ENCODE measurements around the gene DGKI.
A peak's percentile ranks its signal among the peaks of the same experiment; 100 is the strongest.
"Not testable (repeated sequence)": the region's sequence is repeated elsewhere in the genome, so short reads cannot be mapped to it uniquely, and the experiment has no call there.

The DGKI gene

DNA sequence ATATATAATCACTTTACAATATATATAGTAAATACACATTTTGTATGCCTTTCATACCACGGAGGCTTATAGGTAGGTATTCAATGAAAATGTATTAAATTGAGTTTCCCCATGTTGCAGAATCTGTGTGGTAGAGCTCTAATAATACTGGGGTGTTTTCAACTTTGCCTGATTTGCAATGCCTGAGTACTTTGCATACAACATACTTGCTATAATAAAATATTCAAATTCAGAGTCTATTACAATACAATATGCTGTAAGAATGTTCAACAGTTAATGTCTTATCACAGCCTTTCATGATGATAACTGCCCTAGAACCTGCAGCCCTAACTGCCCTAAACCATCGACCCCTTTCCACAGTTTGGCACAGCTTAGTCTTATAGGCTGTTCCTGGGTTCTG lies 114.6 kb downstream of the DGKI start:
- DNase-seq = no peak

DNA sequence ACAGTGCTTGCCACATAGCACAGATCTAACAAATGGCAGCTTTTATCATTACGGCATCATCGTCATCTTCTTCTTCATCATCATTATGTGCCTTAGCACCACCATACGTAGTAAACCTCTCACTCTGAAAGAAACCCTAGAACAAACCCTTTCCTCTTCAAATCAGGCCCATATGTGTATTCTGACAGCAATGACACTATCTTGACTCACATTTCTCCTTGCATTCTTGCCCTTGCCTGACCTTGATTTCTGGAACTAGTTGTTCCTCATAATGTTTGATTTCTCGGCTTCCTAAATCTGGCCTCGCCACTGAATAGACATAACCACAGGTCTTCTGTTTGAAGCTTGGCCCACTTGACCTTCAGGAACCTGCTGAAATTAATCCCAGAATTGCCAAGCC lies 115.3 kb downstream of the DGKI start:
- DNase-seq = no peak

DNA sequence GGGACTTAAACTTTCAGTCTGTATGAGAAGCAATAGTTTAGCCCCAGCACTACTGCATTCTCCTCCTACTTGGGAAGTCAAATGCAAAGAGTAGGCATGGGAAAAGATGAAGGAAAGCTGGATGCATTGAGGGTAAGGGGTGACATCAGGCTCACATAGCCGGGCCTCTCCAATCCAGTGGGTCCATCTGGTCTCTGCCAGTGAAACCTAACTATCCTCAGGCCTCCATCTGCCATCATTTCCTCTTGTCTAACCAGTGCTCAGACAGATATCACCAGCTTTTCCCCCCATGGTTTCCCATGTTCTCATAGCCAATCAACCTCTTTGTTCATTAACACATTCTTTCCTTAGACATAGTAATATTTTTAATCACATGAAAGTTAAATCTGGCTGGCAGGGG lies 118.3 kb downstream of the DGKI start:
- no peak for DNase-seq

DNA sequence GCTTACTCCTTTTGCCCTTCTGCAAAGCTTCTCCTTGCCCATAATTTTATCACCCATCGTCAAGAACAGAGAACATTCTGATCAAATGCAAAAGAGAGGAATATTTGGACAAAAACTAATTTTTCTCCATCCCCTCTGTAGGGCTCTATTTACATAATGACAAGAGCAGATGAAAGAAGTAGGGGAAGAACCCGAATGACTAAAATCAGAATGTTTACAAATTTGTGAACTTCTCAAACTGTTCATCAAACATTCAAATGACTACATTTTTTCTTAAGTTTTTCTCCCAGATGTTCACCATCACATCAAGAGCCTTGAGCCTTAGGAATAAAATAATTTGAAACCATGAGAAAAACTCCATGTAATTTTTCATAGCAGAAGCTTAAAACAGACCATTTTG lies 119.4 kb downstream of the DGKI start:
- no peak for DNase-seq

DNA sequence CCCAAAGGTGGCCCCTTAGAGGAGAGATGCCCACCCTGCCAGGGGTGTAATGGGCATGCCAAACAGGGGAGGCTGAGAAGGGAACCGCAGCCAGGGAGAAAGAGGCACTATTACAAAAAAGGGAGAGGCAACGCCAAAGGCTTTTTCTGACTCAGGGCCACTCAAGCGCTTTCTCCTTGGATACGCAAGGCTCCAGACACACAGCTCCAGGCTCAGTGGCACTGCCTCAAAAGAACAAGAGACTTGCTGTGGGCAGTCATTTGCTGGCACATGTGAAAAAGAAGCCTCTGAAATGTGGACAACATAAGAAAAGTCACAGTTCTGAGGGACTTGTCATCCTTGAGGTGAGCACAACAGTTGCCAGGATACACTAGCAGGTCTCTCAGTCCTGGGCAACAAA lies 128.4 kb downstream of the DGKI start:
- DNase-seq = no peak

DNA sequence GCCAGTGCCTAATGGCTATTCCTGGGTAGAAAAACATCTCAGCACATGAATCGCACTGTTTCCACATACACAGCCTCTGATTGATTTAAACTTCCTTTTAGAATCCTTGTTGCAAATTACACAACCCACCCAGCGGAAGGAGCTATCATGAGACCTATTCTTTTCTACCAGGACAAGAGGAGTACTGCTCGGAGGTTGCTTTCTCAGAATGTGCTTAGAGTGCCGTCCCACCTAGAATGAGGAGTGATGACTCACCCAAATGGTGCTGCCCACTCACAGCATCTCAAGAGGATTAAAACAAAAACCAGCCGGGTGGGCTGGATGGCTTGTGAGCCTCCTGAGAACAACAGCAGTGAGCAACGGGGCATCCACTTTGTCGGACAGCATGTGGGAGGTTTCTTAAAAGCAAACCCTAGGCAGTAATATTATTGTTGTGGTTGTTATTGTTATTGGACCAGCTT lies 128.9 kb downstream of the DGKI start:
- no peak for DNase-seq

DNA sequence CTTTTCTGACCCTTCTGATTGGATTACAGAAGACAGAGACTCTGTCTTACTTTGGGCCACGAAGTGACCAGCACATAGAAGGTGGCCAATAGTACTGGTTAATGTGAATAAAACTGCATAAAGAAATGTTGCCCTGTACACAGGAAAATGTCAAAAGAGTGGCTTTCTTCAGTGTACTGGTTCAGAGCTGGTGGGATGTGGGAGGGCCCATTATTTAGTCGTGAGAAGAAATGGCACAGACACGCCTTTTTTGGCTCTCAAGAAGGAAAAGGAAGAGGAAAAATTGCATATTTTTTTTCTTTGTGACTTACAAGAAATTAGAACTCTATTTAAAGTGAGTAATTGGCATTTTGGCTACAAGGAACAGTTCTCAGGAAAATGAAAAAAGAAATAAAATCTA lies 129.7 kb downstream of the DGKI start:
- DNase-seq = no peak

DNA sequence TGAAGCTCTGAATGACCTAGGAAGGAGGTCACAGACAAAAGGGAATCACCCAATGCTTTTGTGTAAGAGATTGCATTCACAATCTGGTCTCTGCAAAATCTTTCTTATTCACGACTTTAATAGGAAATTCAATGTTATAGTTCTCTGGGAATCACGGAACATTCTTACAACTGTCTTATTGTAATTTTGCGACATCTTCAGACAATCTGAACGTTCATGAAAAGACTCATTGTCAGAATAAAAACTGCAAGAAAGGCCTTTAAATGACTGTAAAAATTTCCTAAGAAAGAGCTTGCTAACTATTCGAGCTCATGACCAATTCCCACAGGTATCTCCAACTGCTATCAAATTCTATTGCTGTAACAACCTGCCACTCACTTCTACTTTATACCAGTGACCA lies 130.7 kb downstream of the DGKI start:
- DNase-seq = no peak

DNA sequence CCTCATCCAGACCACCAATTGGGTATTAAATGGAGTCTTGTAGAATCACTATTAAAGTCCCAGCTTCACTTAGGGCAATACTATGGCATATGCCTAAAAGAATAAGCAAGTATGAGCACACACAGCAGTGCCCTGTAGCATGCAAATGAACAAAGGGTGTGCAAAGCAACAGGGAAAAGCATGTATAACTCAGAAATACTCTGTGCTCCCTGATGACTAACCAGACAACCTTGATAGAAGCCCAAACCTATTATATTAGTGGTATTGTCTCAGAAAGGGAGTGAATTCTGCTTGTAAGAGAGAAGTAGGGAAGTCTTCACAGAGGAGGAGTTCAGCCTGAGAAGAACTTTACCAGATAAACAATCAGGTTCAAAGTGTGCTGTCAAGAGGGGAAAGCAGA lies 131.2 kb downstream of the DGKI start:
- no peak for DNase-seq

DNA sequence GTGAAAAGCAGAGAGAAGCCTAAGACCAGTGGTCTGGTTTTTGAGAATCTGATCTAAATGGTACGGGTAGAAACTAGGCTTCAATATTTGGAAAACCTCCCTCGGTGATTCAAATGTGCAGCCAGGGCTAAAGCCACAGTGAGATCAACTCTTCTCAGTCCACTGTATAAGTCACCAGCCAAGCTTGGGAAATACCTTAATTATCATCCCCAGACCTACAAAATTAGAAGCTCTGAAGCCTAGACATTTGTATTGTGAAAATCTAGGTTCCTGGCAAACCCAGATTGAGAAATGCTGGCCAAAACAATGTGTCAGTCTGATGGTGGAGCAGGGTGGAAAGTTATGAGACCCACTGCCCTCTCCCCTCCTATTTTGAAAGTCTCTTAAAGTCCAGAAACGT lies 131.7 kb downstream of the DGKI start:
- DNase-seq = no peak

DNA sequence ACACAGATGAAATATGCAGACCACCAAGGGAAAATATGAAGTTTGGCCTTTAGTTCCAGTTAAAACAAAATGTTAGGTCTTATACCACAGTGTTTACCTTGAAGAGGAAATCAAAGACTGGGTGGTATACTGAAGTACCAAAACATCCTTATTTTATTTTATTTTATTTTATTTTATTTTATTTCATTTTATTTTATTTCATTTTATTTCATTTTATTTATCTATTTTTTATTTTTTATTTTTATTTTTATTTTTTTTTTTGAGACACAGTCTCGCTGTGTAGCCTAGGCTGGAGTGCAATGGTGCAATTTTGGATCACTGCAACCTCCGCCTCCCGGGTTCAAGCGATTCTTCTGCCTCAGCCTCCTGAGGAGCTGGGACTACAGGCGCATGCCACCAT lies 140.4 kb downstream of the DGKI start:
- not testable (repeated sequence) for DNase-seq

DNA sequence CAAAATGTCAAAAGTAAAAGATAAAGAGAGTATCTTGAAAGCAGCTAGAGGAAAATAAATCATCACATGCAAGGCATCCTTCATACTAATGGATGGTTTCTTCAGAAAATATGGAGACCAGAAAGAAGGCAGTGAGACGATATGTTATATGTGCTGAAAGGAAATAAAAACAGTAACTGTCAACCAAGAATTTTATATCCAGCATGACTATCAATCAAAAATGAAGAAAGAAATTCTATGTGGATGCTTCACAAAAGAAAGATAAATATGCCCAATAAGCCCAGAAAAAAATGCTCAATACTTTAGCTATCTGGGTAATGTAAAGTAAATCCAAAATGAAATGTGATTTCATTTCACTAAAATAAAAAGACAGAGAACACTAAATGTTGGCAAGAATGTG lies 142.1 kb downstream of the DGKI start:
- DNase-seq = no peak

DNA sequence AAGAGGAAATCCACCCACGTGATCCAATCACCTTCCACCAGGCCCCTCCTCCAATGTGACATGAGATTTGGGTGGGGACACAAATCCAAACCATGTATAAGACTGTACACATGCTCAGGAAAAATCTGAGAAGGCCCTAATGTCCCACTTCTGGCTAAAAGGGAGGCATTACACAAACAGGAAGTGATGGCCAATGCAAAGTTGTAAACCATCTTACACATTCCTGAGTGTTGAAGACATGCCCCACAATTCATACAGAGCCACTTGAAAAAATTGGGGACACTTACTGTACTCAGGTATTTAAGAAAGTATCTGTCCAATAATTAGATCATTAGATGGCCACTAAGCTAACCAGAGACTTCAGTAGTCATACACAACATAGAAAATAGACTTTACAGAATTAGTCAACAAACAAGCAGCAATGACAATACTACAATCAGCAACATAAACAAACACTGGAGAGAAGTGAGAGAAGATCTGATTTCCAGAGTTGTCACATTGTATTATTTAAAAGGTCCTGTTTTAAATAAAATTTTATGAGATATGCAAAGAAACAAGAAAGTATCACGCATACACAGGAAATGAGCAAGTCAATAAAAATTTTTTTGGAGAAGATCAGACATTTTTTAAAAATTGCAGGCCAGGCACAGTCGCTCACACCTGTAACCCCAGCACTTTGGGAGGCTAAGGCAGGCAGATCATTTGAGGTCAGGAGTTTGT lies 143.3 kb downstream of the DGKI start:
- no peak for DNase-seq

DNA sequence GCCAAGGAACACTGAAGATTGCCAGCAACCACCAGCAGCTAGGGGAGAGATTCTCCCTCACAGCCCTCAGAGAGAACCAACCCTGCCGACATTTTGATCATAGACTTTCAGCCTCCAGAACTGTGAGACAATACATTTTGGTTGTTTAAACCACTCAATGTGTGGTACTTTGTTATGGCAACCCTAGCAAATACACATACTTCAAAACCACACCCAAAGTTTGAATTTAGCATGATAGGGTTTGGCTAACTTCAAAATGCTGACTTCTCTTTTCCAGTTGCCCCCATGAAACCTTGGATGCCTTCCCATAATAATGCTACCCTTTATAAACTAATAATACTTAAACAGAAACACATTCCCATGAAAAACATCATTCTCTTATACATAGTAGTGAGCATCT lies 149.8 kb downstream of the DGKI start:
- DNase-seq = no peak

DNA sequence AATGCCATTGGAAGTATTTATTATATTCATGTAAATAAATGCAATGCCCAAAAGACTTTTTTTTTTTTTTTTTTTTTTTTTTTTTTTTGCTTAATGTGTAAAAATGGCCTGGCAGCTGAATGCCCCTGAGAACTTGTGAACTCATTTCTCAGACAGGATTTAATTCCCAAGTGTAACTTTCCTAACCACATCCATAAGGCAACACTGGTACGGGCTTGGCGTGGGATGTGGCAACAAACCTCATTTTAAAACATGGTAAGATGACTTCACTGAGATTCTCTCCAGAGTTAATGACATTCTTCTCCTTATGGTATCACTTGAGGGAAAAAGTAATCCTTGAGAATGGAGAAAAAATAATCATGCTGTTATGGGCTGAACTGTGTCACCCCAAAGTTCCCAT lies 150.4 kb downstream of the DGKI start:
- no peak for DNase-seq

DNA sequence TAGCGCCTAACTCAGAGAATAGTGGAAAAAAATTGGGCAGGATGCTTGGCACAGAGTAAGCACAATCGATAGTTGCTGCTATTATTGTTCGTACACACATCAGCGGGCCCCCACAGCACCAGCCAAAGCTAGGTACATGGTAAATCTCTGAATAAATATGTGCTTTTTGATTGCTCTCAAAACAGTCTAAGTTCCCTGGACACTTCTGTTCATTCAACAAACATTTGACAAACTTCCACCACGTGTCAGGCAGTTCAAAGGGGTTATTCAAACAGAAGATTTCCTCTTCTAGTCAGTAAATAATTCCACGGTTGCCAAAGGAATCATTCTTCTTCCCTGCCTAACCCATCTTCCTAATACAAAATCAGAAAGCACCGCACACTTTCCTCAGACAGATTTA lies 150.8 kb downstream of the DGKI start:
- DNase-seq = no peak

DNA sequence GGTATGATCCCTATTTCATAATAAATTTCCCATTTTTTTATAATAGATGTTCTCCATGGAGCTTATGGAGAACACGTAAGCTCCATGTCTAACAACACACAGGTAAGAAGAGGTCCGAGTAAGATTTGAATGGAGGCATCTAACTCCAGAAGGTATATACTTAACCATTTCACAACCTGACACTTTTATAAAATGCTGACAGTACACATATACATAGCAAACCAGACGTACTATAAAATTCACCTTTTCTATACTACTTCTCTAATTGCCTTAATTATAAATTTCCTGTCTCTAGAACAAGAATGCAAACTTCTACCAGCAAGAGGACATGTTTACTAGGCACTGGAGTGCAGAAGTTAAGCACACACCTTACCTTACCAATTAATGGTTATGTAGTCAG lies 151.3 kb downstream of the DGKI start:
- no peak for DNase-seq

DNA sequence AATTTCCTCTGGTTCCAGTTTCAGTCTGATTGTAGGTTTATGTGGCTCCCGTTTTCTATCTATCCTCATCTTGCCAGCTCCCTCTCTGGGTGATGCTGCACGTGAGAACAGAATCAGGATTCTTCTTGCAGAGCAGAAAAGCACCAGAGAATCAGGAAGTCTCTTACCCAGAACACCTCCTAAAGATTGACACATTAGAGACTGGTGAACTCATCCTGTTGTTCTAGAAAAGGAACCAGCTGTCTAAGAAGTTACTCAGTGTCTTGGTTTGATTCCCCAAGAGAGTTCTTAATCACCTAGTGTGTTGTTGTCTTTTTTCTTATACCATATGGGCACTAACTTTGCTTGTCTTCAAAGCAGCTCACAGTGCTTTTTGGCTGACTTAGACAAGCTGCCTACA lies 152.4 kb downstream of the DGKI start:
- peak; percentile 5 for DNase-seq

DNA sequence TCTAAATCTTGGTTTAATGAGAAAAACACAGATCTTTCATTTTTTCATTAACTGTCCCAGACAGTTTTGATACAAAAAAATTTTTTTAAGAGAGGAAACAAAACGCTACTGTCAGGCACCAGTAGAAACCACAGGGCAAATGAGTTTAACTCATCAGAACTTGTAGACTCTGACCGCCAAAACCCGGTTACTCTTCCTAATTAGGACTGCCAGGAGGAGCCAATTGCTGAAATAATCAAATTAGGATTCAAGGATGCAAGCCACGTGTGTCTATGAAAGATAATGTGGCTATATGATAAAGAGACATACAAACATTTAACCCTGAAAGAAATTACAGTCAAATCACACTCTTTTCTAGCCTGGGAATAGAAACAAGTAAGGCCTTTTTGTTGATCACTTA lies 154.4 kb downstream of the DGKI start:
- DNase-seq = no peak

DNA sequence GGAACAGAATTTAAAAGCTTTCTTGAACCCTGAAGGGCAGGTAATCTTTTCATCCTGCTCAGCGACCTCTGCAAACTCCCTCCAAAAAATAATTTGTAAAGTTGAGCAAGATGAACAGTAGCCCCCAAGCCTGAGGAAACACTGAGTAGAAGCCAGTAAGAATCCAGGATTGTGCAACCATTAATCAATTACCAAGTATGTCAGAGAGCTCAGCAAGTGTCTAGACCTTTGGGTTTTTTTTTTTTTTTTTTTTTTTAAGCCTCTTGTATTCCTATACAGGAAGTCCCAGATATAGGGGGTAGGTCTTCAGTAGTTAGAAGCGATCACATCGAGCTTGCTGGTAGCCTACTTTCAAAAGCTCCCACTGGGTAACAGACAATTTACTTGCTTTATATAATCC lies 155.2 kb downstream of the DGKI start:
- DNase-seq = no peak

DNA sequence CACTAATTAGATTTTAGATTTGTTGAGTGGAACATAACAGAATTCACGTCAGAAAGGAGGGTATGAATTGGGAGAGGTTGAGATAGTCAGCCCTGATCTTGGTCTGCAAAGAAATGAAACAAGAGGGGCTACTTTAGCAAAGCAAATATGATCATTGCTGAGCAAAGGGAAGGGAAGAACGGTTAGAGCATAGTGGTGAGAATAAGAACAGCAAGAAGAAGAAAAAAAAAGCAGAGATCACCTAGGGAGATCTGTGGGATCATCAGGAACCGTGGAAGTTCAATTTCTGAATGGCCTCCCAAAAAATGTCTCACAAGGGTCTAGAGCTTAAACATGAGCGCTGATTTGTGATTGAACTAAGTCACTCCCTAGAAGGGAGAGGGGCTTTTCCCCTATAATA lies 156.1 kb downstream of the DGKI start:
- DNase-seq = no peak

DNA sequence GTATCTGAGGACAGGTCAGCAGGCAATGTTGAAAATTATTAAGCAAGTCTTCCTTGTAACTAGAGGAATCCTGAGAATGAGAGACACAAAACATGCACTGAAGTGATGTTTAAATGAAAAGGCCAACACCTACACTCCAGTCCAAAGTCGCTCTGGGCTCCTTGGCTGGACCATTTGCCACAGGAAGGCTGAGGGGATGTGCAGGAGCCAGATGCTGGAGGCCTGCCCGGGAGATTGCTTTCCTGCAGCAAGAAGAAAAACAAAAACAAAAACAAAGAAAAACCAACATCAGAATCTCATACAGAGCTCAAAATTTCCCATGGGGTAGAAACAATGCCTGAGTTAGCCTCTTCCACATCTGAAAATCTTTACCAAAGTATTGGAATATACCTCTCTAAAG lies 157.0 kb downstream of the DGKI start:
- DNase-seq = no peak

DNA sequence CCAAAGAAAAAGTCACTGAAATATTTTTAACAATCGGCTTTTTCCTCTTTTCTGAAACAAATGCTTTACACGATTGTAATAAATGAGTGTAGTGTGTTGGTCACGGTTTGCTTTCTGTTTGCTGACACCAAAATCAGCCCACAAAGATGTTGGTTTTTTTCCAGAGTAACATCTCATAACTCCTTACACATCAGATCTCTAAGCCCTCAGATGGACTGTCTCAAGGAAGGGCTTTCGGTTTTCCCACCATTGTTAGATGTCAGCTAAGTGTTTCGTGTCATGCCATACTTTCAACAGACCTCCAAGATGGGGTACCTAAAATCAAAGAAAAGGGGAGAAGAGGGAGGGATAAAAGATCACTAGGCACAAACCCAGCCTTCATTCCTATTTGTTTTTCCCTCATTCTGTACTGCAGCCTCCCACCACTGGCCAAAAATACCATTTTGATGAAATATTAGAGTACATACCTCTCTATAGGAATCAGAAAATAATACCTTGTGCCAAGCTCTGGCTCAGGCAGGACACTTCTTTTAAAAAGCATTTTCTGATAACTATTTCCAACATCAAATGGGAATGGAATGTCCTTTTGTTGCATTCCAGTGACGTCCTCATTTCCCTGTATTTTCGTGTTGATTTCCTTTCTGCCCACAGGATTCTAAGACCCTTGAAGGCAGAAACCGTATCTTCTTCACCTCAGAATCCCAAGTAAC lies 159.1 kb downstream of the DGKI start:
- no peak for DNase-seq

DNA sequence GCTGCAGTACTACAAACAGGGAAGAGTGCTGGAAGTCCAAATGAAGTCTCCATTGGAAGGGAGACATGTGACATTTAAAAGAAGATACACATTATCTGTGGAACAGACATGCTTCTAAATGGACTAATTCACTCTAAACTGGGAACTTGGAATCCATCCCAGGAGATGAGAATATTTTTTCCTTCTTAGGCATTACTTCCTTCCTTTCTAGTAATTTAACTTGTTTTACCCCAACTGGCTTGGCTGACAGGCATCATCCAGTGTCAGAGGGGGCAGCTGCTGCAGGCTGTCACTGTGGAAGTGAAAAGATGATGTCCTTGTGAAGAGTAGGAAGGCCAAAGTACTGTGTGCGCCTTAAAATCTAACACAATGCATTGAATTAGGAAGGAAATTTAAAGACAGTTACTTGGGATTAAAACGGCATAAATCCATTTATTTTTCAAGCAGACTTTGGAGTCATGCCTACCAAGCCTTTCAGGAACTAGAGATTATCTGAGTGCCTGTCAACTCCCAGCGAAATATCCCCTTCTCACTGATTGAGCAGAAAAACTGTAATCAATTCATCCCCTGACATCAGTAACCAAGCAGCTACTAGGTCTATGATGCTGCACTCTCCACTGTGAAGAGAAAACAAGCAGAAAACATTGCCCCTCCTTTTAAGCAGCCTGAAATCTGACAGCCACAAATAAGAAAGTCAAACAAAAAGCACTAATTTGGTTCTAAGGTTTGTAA lies 161.2 kb downstream of the DGKI start:
- no peak for DNase-seq
